Spleen (tissue), 7 donors: ENCODE measurements around the gene TTC7B.

Source experiments
- POLR2AphosphoS5 ChIP-seq, 3 donors: sonication (generic); formaldehyde crosslinking; IDR thresholded peaks; one replicate each; pipeline ENCODE4 v1.5.1; 2017; ENCODE audit warnings: antibody characterized with exemption in 3 of 3
- TF ChIP-seq, protein P1 (sequence below), 11 experiments: fragments of 200-600 bp in 7 of 11; fragments of 450-650 bp in 4 of 11; sonication (generic) in 4 of 11; IDR thresholded peaks in 8 of 11; conservative IDR thresholded peaks in 3 of 11; 1 replicate in 7 of 11; 2 replicates in 4 of 11; pipeline versions ENCODE4 v1.4.0 to v1.8.0; 2016 to 2021; ENCODE audit warnings: antibody characterized with exemption in 11 of 11, inconsistent platforms in 4 of 11, mild to moderate bottlenecking in 1 of 11
- donor health status: DM: no; HTN: no; CAD: no; lungs with moderate emphysema.
- donor health status: DM: no; HTN: no; CAD: no.
- donor health status: DM: no; HTN: no; CAD: no.

DNA sequence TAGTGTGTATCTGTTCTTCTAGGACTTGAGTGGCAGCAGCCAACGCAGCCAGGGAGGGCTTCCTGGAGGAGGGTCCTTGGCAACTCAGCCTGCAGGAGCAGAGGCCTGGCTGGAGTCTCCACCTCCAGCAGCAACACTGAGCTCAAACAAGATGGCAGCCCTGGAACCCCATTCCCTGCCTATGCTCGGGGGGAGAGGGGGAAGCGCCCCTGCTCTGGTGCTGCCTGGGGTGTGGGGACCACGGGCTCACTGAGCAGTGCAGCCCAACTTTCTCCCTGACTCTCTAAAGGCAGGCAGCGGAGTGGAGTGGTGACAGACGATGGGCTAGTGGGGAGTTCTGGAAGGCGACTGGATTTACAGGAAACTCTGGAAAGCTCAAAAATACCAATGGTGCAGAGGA is 258.7 kb downstream of the TTC7B start:
- TF ChIP-seq, protein P1, sequence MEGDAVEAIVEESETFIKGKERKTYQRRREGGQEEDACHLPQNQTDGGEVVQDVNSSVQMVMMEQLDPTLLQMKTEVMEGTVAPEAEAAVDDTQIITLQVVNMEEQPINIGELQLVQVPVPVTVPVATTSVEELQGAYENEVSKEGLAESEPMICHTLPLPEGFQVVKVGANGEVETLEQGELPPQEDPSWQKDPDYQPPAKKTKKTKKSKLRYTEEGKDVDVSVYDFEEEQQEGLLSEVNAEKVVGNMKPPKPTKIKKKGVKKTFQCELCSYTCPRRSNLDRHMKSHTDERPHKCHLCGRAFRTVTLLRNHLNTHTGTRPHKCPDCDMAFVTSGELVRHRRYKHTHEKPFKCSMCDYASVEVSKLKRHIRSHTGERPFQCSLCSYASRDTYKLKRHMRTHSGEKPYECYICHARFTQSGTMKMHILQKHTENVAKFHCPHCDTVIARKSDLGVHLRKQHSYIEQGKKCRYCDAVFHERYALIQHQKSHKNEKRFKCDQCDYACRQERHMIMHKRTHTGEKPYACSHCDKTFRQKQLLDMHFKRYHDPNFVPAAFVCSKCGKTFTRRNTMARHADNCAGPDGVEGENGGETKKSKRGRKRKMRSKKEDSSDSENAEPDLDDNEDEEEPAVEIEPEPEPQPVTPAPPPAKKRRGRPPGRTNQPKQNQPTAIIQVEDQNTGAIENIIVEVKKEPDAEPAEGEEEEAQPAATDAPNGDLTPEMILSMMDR (IDR thresholded peaks at IDR 0.05 in 8 of 11, conservative IDR thresholded peaks at IDR 0.05 in 3 of 11) = no peak
- no peak for TF ChIP-seq POLR2AphosphoS5 (IDR thresholded peaks at IDR 0.05)
